IPS DF 4.7 (cell line): Measurements from ENCODE around the gene SUPT4H1.
"Not testable (repeated sequence)": the region's sequence is repeated elsewhere in the genome, so short reads cannot be mapped to it uniquely, and the experiment has no call there.

Source experiments
- DNase-seq: peaks from one replicate; pipeline ENCODE4 v3.0.0-alpha.2; 2013; ENCODE audit warnings: low spot score; ENCODE audit errors: extremely low read depth

The SUPT4H1 gene

DNA sequence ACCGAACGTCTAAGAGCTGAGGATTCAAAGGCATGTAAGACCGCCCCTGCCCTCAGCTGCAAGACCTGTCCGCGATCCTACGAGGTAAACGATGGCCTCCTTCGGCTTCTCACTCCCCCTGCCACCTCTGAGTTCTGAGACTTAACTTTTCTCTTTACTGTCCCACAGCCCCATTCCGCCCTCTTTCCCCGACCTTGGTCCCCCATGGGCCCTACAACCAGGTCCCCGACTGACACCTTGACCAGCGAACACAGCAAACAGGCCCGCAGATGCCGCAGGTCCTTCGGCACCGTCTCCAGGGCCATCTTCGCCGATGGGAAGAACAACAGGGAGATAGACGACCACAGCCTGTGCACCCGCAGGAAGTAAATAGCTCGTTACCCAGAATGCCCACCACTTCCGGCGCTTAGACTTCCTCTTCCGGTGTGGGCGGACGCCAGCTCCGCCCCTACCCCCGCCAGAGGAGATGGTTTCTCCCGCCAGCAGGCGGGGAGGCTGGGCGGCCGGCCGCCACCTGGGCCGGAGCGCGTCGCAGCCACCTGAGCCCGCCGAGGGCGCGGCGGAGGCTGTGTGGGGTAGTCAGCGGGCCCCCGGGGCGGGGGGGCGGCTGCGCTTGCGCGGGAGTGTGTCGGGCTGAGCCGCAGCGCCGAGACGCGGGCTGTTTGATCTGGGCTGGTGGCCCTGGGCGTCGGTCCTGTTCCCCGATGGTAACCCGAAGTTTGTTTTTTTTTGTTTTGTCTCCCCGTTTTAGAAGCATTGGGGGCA, at the start of gene SUPT4H1:
Gene SUPT4H1 (minus strand): TSS at position 371 of the 765 bp plus-strand sequence. CDS start 66 bp downstream, at position 305.
- no peak for DNase-seq

DNA sequence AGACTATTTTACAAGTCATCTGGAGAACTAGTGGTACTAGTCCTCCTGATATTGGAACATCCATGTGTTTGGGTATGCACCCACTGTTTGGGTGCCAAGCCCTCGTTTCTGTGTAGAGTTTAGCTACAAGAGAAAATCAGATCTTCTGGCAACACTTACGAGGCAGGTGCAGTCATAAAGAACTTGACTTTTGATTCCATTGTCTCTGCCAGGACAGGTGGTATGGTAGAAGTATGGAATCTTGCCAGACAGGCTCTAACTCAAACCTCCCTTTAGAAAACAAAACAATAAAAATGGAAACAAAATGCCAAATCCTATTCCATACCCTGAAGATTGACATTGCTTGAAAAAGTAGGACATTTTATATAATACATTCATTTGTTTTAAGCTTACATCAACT, 49.3 kb upstream of the SUPT4H1 start:
- no peak for DNase-seq

DNA sequence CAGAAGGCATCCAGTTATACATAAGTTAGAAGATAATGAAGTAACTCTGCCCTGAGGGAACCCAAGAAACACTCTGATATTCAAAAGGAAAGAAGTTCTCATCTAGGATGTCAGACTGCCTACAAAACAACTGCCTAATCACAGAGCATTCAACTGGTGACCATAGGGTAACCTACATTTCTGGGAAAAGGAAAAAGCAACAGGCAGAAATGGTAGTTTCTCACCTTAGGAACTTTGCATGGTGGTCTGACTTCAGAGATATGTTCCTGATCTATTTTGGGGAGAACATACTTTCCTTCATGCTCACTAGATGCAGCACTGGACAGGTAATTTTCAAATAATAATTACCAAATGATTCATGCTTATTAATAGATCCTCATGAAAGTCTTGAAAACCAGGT, 48.8 kb upstream of the SUPT4H1 start:
- DNase-seq, result no peak

DNA sequence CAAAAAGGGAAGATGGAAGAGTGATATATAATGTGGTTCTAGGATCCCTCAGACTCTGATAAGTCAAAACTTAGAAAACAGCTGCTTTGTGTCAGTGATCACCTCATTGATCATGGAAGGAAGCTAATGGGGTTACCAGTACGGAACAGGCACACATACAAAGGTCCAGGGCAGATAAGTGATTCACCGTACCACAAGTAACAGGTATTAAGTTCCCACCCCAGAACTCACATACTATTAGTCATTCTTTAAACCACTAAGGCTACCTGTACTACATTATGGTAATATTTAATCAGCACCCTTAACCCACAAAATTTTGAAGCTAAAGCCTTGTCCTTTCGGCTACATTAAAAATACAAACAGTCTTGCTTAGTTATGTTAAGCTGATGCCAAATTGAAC, 48.0 kb upstream of the SUPT4H1 start:
- DNase-seq, result no peak

DNA sequence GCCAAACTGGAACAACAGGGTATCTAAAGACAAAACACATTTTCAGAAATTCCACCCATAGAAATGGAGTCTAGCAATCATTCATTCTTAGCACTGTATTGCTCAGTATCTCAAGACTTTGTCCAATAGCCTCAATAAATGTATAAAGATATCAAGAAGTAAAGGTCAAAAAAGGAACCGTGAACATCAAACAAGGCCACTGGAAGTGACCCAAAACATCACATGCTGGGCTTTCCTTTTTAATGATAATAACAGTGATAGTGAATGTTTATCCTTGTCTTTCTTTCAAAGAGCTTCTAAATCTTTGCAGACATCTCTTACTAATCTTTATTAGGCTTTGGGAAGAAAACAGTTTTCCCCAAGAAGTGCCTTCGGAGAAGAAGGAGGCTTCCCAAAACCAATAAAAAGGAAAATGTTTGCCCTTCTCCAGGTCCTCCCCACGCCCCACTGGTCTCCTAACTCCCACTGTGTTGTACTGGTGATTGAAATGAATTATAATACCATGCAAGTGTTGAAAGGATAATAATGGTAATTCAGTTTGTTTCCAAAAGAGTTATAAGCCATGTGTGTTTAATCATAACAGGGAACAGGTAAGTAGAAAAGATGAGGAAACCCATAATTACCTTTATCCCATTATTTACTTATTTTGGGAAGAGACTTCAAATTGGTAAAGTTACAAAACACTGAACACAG, 46.7 kb upstream of the SUPT4H1 start:
- DNase-seq, result no peak

DNA sequence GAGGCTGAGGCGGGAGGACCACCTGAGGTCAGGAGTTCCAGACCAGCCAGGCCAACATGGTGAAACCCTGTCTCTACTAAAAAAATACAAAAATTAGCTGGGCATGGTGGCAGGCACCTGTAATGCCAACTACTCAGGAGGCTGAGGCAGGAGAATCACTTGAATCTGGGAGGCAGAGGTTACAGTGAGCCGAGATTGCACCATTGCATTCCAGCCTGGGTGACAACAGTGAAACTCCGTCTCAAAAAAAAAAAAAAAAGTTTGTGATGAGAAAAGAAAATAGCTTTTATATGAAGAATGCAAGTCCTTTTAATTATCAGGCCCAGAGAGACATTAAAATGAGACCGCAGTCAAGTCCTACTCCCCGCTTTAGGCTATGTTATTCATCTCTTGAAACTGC, 45.4 kb upstream of the SUPT4H1 start:
- not testable (repeated sequence) for DNase-seq

DNA sequence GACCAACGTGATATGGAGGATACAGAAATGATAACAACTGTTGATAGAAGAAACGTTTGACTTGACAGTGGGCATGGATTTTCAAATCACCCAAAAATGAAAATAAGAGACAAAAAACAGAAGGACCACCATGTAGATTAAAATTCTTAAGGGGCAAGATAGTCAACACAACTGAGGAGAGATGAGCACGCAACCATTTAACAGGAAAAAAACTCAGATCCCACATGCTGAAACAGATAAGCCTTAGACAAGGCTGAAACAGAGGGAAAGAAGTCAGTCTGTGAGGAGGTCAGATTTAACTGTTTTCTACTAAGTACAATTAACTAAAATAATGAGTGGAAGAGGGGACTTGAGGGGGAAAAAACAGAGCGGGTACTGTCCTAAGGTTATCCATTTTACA, 44.2 kb upstream of the SUPT4H1 start:
- DNase-seq, result no peak

DNA sequence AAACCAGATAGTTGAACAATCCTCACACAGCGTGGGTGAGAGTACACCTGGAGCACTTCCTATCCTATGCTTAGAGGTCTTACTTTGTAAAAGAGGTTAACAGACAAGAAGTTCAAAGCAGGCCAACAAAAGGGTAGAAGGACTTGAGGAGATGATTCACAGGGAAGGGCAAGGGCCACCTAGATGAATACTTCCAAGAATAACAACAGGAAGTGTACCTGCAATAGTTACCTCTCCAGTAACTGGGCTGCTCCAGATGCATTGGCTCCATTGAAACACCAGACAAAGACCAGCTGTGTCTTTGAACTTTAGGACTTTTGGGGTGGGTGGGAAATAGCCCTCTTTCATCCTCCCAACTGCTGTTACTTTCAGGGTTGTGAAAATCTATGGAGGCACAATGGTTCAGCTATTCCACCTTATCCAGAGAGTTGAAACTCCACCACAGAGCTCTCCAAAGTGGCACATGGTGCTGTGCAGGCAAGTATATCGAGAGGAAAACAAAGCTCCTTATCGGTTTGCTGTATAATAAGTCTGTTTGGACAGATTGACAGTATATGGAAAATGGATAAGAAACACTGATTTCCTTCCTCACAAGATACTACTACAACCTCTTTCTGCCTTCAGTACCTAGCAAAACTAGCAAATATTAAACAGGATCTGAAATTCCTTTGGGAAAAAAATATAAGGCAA, 42.7 kb upstream of the SUPT4H1 start:
- no peak for DNase-seq

DNA sequence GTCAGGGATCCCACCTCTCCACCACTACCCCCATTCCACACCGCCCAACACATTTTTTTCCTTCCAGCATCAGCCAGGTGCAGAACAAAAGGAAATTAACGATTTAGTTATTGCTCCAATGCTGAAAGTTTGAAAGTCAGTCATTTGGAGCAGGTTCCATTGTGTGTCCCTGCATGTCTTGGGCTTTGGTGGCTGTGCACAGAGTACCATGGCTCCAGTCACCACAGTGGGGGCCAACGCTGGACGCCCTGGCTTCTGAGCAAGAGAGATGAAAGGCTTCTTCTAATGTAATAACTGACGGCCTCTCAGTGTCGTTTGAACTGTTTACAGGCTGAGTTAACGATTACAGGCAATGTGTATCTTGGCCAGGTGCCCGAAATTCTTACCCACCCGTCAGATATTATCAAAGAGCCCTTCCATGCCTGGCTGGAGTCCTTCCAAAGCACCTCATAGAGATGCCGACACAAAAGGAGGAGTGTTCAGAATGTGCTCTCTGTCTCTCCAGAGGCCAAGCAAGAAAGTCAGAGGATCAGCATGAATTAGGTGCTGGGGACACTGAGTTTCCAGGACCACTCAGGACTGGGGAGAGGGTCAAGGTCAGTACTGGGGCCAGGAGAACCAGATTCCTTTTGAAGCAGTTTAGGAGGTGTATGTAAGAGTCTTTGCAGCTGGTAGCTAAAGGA, 39.4 kb upstream of the SUPT4H1 start:
- no peak for DNase-seq

DNA sequence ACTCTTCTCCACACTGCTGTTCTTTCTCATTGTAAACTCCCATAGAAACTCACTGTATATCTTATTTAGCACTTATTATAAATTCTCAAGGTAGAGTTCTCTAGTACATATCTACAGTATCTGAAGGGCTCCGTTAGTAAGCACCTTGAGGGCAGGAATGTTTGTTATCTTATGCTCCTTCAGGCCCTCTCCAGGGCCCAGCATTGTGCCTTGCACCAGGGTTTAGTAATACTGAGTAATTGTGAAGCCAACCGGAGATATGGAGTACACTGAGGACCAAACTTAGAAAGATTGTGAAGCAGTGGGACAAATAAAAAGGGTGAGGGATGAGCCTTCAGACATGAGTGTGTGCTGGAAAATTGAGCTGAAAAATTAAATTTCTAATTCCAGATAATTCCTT, 38.9 kb upstream of the SUPT4H1 start:
- no peak for DNase-seq

DNA sequence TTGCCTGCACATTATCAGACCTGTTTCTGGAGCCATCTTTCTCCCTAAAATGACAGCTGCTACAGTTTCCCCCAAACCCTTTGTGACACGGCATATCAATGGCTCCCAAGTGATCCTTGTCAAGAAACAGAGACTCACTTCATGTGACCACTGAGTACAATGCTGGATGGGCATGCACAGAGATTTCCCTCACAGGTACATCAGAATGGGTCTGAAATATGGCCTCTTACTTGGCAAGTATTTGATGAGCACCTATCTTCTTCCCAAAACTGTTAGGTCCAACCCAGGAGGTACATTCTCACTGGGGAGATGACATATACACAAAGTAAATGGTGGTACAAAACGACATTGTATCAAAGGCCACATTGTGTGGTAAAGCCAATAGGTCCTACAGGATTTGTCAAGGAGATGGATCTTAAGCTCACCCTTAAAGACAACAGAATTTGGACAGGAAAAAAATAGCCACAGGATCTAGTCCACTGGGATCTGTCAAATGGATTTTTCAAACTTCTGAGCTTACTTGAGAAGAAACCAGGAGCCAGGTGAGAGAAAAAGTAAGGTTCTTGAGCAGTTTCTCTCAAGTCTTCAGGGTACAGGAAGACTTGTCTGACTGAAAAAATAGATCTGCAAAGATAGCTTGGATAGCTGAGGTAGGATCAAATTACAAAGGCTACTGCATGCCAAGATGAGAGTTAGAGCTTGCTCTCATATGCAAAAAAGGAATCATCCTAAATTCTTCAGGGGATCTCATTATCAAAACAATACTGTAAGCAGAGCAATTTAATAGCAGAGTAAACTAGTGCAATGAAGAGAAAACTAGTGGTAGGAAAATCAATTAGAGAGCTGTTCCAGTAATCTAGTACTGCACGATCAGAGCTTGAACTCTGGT, 36.5 kb upstream of the SUPT4H1 start:
- DNase-seq, result no peak

DNA sequence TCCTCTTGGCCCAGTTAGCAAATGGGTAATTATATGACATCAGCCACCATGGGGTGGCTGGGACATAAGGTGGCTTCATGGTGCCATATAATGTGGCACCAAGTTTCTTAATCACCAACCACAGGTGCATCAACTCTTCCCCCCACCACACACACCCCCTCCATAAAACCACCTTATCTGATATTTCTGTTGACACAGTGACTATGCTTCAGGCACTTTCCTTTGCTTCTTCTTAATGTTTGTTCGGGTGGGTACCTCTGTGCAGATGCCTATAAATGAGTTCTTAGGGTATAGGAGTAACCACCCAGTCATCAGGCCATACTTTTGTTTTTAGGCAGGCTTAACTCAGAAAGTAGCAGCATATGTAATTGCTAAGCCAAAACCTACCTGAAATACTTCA, 35.8 kb upstream of the SUPT4H1 start:
- no peak for DNase-seq

DNA sequence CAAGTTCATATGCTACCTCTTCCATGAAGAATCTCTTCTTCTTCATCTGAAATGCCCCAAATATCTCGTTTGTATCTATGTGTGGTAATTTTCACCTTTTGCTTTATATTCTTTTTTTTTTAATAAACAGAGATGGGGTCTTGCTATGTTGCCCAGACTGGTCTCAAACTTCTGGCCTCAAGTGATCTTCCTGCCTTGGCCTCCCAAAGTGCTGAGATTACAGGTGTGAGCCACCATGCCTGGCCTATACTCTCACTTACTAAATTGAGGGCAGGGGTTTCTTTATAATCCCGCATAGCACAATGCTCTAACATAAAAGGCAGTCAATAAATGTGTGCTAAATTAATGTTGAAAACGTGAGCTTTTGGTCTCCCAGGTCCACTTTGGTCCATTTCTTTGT, 34.7 kb upstream of the SUPT4H1 start:
- DNase-seq, result no peak

DNA sequence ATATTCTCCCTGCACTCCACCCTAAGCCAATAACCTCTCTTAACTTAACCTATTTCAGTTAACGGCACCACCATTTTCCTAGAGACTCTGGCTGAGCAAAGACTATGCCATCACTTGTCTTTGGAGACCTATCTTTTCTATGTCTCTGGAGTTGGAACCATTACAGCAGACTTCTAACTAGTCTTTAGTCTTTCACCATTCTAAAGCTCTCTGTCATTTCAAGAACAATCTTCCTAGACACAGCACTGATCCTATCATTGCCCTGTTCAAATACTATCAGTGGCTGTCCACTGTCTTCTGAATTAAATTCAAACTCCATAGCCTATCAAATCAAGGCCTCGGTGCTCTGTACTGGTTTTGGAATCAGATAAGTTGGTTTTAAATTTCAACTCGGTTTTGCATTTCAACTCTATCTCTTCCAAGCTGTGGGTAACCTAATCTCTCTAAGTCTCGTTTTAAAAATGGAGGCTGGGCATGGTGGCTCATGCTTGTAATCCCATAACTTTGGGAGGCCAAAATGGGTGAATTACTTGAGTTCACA, 33.4 kb upstream of the SUPT4H1 start:
- DNase-seq, result no peak

DNA sequence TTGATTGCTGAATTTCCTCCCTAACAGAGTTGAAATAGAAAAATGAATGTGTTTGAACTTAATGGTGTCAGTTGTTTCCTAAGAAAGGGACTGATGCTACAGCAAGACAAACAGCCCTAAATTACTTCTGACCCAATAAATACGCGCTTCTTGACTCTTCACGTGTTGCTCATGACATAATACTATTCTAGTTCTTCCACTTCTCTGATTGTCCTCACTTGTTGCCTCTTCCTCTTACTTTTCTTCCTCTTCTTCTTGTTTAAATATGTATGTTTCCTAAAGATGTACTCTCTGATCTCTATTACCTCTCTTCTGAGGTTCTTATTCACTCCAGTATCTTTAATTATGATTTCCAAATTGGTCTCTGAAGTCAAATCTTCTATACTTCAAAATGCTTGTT, 32.9 kb upstream of the SUPT4H1 start:
- no peak for DNase-seq

DNA sequence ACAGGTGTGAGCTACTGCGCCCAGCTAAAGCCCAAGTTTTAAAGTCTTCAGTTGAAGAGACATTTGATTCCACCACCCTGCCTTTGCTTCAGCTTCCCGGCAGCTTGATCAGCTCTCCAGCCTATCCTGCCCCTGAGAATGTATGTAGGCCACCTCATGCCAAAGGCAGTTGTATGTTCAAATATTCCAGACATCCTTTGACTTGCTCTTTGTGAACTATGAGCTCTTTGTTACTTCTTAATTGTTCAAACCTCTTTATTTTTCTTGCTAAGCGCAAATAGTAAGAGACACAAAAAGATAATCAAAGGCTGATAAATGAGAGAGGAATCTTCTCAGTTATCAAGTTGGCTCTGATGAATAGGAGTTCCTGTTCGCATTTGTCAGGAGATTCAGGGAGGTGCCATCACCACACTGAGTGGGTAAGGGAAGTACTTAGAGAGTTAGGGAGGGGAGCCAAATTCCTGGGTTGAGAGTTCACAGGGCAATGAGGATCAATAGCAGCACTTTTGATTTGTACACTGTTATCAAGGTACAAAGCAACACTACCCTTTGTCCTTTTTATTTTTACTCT, 32.0 kb upstream of the SUPT4H1 start:
- no peak for DNase-seq

DNA sequence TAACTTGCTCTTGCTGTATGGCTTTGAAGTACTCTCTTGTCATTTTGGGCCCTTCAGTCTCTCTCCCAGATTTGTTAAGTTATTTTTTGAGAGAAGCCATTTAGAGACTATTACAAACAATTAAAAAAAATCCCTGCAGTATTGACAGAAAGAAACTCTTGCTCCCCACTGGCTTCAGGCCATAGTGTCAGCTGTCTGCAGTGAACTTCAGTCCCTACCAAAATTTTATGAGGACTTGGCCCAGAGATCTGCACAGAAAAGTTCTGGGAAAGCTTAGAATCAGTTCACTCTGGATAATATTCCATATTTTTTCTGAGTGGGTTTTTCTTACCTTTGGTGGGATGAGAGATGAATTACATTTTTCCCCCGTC, 30.9 kb upstream of the SUPT4H1 start:
- no peak for DNase-seq

DNA sequence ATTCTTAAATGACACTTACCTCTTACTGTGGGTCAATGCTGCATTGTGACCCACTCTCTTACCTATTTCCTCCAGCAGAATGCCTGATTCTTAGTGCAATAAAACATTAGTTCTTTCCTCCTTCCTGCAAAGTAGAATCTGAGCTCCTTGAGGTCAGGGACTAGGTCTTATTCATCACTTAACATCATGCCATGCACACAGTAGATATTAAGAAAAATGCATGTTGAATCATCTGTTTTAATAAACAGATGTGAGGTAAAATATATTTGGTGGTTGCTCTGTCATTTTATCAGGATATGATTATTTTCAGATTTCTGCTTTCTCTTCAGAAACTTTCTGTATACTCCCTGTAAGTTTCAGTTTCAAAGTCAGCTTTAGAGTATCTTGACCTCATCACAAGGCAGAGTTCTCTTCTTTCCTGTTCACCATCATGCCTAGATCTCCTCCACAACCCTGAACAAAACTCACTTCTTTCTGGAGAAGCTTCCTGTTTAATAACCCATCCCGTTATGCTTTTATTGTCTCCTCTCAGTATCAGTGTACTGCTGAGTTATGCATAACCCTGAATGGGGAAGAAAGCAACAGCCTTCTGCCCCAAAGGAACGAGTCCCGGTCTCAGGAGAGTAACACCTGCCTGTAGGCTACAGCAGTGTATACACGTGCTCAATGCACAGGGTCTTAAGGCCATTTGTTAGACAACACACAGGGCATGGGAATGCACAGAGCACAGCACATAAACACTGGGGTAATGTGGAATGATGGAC, 30.3 kb upstream of the SUPT4H1 start:
- DNase-seq, result no peak
